ENCODE data around the gene LGALS1.

DNA sequence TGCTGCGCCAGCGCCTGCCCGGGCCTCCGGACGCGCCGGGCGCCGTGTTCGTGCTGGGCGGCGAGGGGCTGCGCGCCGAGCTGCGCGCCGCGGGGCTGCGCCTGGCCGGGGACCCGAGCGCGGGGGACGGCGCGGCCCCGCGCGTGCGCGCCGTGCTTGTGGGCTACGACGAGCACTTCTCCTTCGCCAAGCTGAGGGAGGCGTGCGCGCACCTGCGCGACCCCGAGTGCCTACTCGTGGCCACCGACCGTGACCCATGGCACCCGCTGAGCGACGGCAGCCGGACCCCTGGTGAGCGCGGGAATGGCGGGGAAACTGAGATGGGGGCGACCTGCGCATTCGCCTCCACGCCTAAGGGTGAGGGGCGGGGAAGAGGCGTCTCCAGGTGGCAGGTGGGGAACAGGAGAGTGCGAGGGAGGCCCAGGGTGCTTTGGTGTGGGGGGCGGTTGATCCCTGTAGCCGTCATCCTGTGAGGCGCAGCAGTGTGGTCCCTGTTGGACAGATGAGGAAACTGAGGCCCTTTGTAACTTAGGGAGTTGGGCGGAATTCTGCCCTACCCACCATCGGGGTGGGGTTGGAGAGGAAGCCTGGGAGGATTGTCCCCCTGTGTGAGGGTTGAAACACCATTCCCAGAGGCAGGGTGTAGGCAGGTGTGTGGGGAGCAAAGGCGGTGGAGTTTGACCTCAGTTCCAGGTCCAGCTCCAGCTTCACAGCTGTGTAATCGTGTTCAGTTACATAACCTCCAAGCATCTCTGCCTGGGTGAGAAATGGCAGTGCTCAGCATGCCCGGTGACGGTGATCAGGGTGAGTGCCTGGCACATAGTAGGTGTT is 16.2 kb upstream of the LGALS1 start:
- TF ChIP-seq POLR2AphosphoS5 (IDR thresholded peaks at IDR 0.05; ENCODE audit: low read depth, low read length): no peak
- TF ChIP-seq POLR2A (IDR thresholded peaks at IDR 0.05; ENCODE audit: low read depth, low read length): no peak
